Right atrium auricular region (tissue), 2 donors: ENCODE measurements around the gene IFNL1. TPM values are rescaled to one million over a fixed set of nuclear protein-coding genes. Genes with fewer than 3 reads are reported as not detected.

ENCODE experiments used
- DNase-seq: peaks from one replicate; pipeline ENCODE4 v3.0.0-alpha.2; 2019; ENCODE audit warnings: low spot score
- H3K27ac ChIP-seq, 2 donors: fragments of 200-600 bp; sonication (generic); 1 replicate in 1 of 2; 2 replicates in 1 of 2; pipeline ENCODE4 v1.5.1; 2016 to 2019
- H3K27me3 ChIP-seq, 2 donors: fragments of 200-600 bp; sonication (generic); one replicate each; pipeline versions ENCODE4 v1.5.1 to v1.6.0; 2017 to 2019
- H3K36me3 ChIP-seq: fragments of 200-600 bp; sonication (generic); one replicate; pipeline ENCODE4 v1.5.1; 2016
- H3K4me1 ChIP-seq, 2 donors: fragments of 200-600 bp; sonication (generic); one replicate each; pipeline versions ENCODE4 v1.5.1 to v1.6.0; 2017 to 2019
- H3K4me3 ChIP-seq, 2 donors: fragments of 200-600 bp; sonication (generic); 1 replicate in 1 of 2; 2 replicates in 1 of 2; pipeline ENCODE4 v1.5.1; 2017 to 2019; ENCODE audit warnings: mild to moderate bottlenecking in 1 of 2, moderate library complexity in 1 of 2
- H3K9me3 ChIP-seq, 2 donors: fragments of 200-600 bp; sonication (generic); one replicate each; pipeline ENCODE4 v1.5.1; 2019
- CTCF ChIP-seq, 2 donors: fragments of 200-600 bp; sonication (generic); IDR thresholded peaks; one replicate each; pipeline ENCODE4 v1.5.1; 2019; ENCODE audit warnings: antibody characterized with exemption in 2 of 2
- total RNA-seq, 2 donors: library from RNA; depleted of rRNA; stranded (reverse); fragments of >200 nt; gene quantifications; one replicate each; pipeline ENCODE4 v1.1.0, GENCODE V29; 2016

IFNL1 gene
- total RNA-seq, 2 donors from 2014 or later: not detected

- no peak overlapping the region for H3K27ac ChIP-seq
- no peak overlapping the region for H3K4me3 ChIP-seq
- TF ChIP-seq CTCF (IDR thresholded peaks at IDR 0.05): no peak
- DNase-seq: no peak
- H3K9me3 ChIP-seq: no peaks in the 10 kb centered on the region
- H3K36me3 ChIP-seq: no peaks in the 10 kb centered on the region
- H3K27me3 ChIP-seq: no peaks in the 10 kb centered on the region
- H3K4me1 ChIP-seq: peaks cover 0 to 9% of the 10 kb centered on the region in 2 donors
Measured at GRCh38 chr19:39318071-39318470, 21.9 kb downstream of the IFNL1 start.

GRCh38 chr19:39318690-39319089 lies 22.5 kb downstream of the IFNL1 start:
- H3K27me3 ChIP-seq: no peaks in the 10 kb centered on the region
- DNase-seq: no peak
- peaks cover 0 to 9% of the 10 kb centered on the region in 2 donors for H3K4me1 ChIP-seq
- H3K9me3 ChIP-seq: no peaks in the 10 kb centered on the region
- H3K27ac ChIP-seq: no peak overlapping the region
- TF ChIP-seq CTCF (IDR thresholded peaks at IDR 0.05): no peak
- no peaks in the 10 kb centered on the region for H3K36me3 ChIP-seq
- no peak overlapping the region for H3K4me3 ChIP-seq

GRCh38 chr19:39319098-39319891 lies 23.1 kb downstream of the IFNL1 start:
- H3K4me3 ChIP-seq: no peak overlapping the region
- DNase-seq: no peak
- peaks cover 0 to 9% of the 10 kb centered on the region in 2 donors for H3K4me1 ChIP-seq
- H3K36me3 ChIP-seq: no peaks in the 10 kb centered on the region
- TF ChIP-seq CTCF (IDR thresholded peaks at IDR 0.05): no peak
- H3K9me3 ChIP-seq: no peaks in the 10 kb centered on the region
- no peak overlapping the region for H3K27ac ChIP-seq
- no peaks in the 10 kb centered on the region for H3K27me3 ChIP-seq

GRCh38 chr19:39319892-39320248 lies 23.7 kb downstream of the IFNL1 start:
- H3K27me3 ChIP-seq: no peaks in the 10 kb centered on the region
- no peak for DNase-seq
- H3K9me3 ChIP-seq: no peaks in the 10 kb centered on the region
- no peaks in the 10 kb centered on the region for H3K36me3 ChIP-seq
- peaks cover 0 to 9% of the 10 kb centered on the region in 2 donors for H3K4me1 ChIP-seq
- no peak overlapping the region for H3K27ac ChIP-seq
- TF ChIP-seq CTCF (IDR thresholded peaks at IDR 0.05): no peak
- H3K4me3 ChIP-seq: peak overlapping the region; percentile 30 to 53

- no peaks in the 10 kb centered on the region for H3K36me3 ChIP-seq
- peaks cover 0 to 9% of the 10 kb centered on the region in 2 donors for H3K4me1 ChIP-seq
- no peaks in the 10 kb centered on the region for H3K9me3 ChIP-seq
- no peak overlapping the region for H3K27ac ChIP-seq
- no peak for DNase-seq
- H3K4me3 ChIP-seq: peak overlapping the region; percentile 29 to 53
- no peak for TF ChIP-seq CTCF (IDR thresholded peaks at IDR 0.05)
- H3K27me3 ChIP-seq: no peaks in the 10 kb centered on the region
Measured at GRCh38 chr19:39321117-39321831, 25.1 kb downstream of the IFNL1 start.
